Measurements from ENCODE around the gene OPRL1.
"Not testable (repeated sequence)": the region's sequence is repeated elsewhere in the genome, so short reads cannot be mapped to it uniquely, and the experiment has no call there.

OPRL1 gene

DNA sequence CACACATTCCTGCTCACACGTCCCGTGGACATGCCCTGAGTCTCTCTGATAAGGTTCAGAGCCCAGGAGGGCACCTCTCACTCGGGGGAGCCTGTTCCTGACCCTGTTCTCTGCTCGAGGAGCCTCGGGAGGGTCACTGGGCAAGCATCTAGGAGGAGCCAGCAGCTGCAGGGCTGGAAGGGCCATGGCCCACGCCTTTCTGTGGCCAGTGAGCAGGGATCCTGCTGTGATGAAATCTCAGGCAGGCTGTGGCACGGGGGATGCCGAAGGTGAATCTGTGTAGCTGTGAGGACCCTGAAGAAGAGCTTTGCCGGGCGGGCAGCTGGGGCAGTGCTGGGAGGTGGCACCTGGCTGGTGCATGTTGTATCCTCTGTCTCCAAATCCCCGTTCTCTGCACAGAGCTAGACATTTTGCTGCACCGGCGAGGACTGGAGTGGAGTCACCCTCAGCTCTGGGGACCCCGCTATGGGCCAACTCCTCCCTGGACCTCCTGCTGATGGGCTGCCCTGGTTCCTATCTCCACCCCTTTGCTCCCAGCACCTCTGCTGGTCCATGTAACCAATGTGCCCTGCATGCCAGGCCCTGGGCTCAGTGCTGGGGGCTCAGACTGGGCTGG is 34.6 kb downstream of the OPRL1 start:
- no peak for DNase-seq (ENCODE audit: extremely low read depth in 1 of 2, low read depth in 1 of 2)

DNA sequence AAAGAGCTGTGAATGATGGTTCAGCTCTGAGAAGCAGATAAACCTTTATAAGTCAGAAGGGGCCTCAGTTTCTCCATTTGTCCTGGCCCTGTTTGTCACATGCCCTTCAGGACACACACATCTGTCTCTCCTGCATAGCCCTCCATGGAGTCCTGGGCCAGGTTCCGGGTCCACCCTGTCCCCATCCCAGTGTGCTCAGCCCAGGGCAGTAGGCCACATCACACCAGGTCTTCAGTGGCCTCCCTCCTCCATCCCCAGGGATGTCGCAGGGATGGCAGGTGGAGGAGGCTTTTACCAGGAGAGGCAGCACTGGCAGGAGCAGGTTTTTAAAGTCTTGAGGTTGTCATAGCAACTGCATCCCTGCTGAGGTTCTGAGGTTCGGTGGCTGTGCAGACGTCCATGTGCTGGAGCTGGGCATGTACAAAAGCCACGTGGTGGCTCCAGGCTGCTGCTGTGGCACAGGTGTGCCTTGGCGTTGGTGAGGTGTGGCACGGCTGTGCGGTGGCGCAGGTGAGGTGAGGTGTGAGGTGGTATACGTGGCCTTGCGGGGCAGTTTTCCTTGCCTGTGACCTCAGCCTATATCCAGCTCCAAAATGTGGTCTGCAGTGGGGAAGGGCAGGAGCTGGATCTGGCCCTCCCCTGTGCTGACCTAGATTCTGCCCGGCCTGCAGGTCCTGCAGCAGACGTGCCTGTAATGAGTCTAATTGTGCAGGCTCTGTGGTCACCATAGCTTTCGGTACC is 35.5 kb downstream of the OPRL1 start:
- no peak for DNase-seq (ENCODE audit: extremely low read depth in 1 of 2, low read depth in 1 of 2)

- DNase-seq (ENCODE audit: extremely low read depth in 1 of 2, low read depth in 1 of 2): no peak
Observed at GRCh38 chr20:64116016-64116415, 36.1 kb downstream of the OPRL1 start.

GRCh38 chr20:64116541-64117431 is 36.9 kb downstream of the OPRL1 start:
- no peak for DNase-seq (ENCODE audit: extremely low read depth in 1 of 2, low read depth in 1 of 2)

DNA sequence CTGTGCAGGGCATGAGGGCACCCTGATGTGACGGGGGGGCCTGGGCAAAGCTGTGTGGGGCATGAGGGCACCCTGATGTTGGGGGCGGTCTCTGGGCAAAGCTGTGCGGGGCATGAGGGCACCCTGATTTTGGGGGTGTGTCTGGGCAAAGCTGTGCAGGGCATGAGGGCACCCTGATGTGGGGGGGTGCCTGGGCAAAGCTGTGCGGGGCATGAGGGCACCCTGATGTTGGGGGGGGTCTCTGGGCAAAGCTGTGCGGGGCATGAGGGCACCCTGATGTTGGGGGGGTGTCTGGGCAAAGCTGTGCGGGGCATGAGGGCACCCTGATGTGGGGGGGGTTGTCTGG is 37.5 kb downstream of the OPRL1 start:
- not testable (repeated sequence) for DNase-seq (ENCODE audit: extremely low read depth in 1 of 2, low read depth in 1 of 2)

DNA sequence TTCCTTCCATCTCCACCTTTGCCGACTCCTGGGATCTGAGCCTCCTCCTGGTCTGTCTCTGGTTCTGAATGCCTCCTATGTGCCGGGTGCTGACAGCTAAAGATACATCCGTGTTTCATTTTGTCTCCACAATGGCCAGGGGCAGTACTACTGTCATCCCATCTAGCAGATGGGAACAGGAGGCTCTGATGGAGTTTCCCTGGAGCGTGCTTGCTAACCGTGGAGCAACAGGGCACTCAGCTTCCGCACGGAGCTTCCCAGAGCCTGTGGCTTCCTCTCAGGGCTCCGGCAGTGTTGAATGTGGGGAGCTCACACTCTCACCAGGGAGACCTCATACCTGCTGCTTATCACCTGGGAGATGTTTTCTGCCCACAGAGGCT is 39.4 kb downstream of the OPRL1 start:
- no peak for DNase-seq (ENCODE audit: extremely low read depth in 1 of 2, low read depth in 1 of 2)

GRCh38 chr20:64119681-64120341 is 39.9 kb downstream of the OPRL1 start:
- no peak for DNase-seq (ENCODE audit: extremely low read depth in 1 of 2, low read depth in 1 of 2)

DNA sequence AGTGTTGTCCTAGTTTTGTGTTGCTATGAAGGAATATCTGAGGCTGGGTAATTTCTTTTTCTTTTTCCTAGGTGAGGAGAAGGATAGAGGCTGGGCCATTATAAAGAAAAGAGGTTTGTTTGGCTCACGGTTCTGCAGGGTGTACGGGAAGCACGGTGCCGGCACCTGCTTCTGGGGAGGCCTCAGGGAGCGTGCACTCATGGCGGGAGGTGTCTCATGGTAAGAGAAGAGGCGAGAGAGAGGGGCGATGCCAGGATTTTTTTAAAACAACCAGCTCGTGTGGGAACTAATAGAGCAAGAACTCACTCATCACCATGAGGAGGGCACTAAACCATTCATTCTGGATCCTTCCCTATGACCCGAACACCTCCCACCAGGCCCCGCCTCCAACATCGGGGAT is 41.7 kb downstream of the OPRL1 start:
- DNase-seq (ENCODE audit: extremely low read depth in 1 of 2, low read depth in 1 of 2): no peak

GRCh38 chr20:64122927-64123326 is 43.0 kb downstream of the OPRL1 start:
- DNase-seq (ENCODE audit: extremely low read depth in 1 of 2, low read depth in 1 of 2): not testable (repeated sequence)

- DNase-seq (ENCODE audit: extremely low read depth in 1 of 2, low read depth in 1 of 2): not testable (repeated sequence)
Observed at GRCh38 chr20:64123517-64123916, 43.6 kb downstream of the OPRL1 start.

- DNase-seq (ENCODE audit: extremely low read depth in 1 of 2, low read depth in 1 of 2): no peak
Observed at GRCh38 chr20:64129146-64129782, 49.4 kb downstream of the OPRL1 start.

- no peak for DNase-seq (ENCODE audit: extremely low read depth in 1 of 2, low read depth in 1 of 2)
Observed at GRCh38 chr20:64130271-64130670, 50.4 kb downstream of the OPRL1 start.

- DNase-seq (ENCODE audit: extremely low read depth in 1 of 2, low read depth in 1 of 2): no peak
Observed at GRCh38 chr20:64130876-64131275, 51.0 kb downstream of the OPRL1 start.

DNA sequence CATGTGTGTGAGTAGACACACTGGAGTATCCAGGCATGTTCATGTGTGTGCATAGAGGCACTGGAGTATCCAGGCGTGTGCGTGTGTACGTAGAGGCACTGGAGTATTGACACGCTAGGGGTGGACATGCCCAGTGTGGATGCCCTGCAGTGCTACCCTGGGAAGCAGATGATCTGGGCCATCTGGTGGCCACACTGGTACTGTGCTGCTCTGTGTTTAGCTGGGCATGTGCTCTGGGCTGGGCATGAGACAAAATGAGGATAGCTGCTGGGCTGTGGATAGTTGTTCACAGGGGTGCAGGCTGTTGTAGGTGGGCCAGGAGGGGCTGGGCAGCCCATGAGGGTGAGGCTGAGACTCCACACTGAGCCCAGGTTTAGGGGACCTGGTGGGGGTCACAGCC is 51.5 kb downstream of the OPRL1 start:
- no peak for DNase-seq (ENCODE audit: extremely low read depth in 1 of 2, low read depth in 1 of 2)

GRCh38 chr20:64133951-64134407 is 54.1 kb downstream of the OPRL1 start:
- no peak for DNase-seq (ENCODE audit: extremely low read depth in 1 of 2, low read depth in 1 of 2)

DNA sequence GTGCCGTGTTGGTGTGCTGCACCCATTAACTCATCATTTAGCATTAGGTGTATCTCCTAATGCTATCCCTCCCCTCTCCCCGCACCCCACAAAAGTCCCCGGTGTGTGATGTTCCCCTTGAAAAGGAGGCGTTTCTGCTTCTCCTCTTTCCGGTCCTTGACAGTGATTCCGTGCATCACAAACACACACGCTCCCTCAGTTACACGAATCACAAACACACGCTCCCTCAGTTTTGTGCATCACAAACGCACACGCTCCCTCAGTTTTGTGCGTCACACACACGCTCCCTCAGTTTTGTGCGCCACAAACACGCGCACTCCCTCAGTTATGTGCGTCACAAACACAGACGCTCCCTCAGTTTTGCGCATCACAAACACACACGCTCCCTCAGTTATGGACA is 54.9 kb downstream of the OPRL1 start:
- not testable (repeated sequence) for DNase-seq (ENCODE audit: extremely low read depth in 1 of 2, low read depth in 1 of 2)

GRCh38 chr20:64136004-64136710 is 56.3 kb downstream of the OPRL1 start:
- no peak for DNase-seq (ENCODE audit: extremely low read depth in 1 of 2, low read depth in 1 of 2)

- no peak for DNase-seq (ENCODE audit: extremely low read depth in 1 of 2, low read depth in 1 of 2)
Observed at GRCh38 chr20:64137598-64138031, 57.7 kb downstream of the OPRL1 start.

GRCh38 chr20:64138276-64138815 is 58.5 kb downstream of the OPRL1 start:
- no peak for DNase-seq (ENCODE audit: extremely low read depth in 1 of 2, low read depth in 1 of 2)

All from stimulated activated CD8-positive, alpha-beta memory T cell treated with anti-CD3 and anti-CD28 coated beads, Interleukin-7, amount 100 ng/mL, for 48 hours (primary cell).